Measurements from ENCODE around the gene MPC2. TPM values are rescaled to one million over a fixed set of nuclear protein-coding genes. Genes with fewer than 3 reads are reported as not detected.
A peak's percentile ranks its signal among the peaks of the same experiment; 100 is the strongest.

The MPC2 gene
- total RNA-seq, 1 experiment from 2014 or later, result 32.9 TPM

DNA sequence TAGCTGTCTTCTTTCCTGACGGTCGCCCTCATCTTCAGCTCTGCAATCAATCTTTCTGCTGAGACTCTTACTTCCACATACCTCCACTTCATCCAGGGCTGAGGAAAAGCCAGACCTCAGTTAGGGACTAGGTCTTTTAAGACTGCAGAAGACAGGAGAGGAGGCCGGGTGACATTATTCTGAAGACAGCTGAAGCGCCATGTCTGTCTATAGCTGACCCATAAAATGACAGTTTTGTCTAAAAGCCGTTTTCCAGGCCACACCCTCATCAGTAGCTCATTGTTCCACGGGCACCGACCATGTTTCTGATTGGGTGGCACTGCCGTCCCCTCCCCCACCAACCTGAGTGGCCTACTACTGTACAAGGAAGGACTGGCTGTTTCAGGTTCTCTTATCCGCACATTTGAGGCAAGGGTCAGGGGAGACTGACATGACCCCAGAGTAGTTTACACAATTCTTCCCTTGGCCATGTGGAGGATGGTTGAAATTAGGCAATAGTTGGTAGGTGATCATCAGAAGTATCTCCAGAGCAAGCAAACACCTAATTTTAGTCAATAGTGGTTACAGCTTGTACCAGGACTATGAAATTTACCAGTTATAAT, 22.9 kb downstream of the MPC2 start, which contains the start of gene ADCY10:
Gene ADCY10, minus strand, starts transcription at position 240 of the 602 bp plus-strand sequence. CDS start 8,994 bp downstream, outside the sequence.
- H3K79me1 ChIP-seq (ENCODE audit: insufficient read depth, low read depth, low read length, poor library complexity, severe bottlenecking), result no peaks in the 10 kb centered on the region
- no peak within 1 kb of the TSS for H2BK5ac ChIP-seq (ENCODE audit: insufficient read length, low read length)
- no peak within 1 kb of the TSS for H2BK12ac ChIP-seq (ENCODE audit: insufficient read length, low read depth, low read length)
- no peak within 1 kb of the TSS for H3K4ac ChIP-seq (ENCODE audit: low read depth, low read length)
- H3K4me2 ChIP-seq (ENCODE audit: insufficient read depth, insufficient read length, low read length), result no peak within 1 kb of the TSS
- no peak within 1 kb of the TSS for H3K23ac ChIP-seq (ENCODE audit: insufficient read length, low read depth, low read length)
- H3K27me3 ChIP-seq (ENCODE audit: insufficient read depth, low read length), result no peaks in the 10 kb centered on the region
- no peak within 1 kb of the TSS for H3K56ac ChIP-seq (ENCODE audit: insufficient read length, low read depth, low read length)
- H4K8ac ChIP-seq (replicated peaks; ENCODE audit: insufficient read length, low read depth, low read length), result no peak within 1 kb of the TSS
- H2BK120ac ChIP-seq (ENCODE audit: low read depth, low read length, poor library complexity, severe bottlenecking), result no peak within 1 kb of the TSS
- Mint-ChIP-seq H3K9me3 (peaks cover 13 to 18% of the 10 kb centered on the region in 2 experiments), H3K4me1 (peaks cover 18 to 22% of the 10 kb centered on the region in 2 experiments), H3K4me3 (no peak within 1 kb of the TSS), H3K27ac (peak within 1 kb of the TSS in 1 of 3 experiments; percentile 67; a peak in 1 of 7 replicates), H3K36me3 (ENCODE audit: insufficient read depth in 1 of 3, low read depth in 3 of 3) (peaks cover 6 to 19% (median 13%) of the 10 kb centered on the region in 3 experiments), H3K27me3 (ENCODE audit: low read depth) (no peaks in the 10 kb centered on the region)
- WGBS (ENCODE audit: extremely low coverage, insufficient read length, low lambda C conversion rate), result no CpG with 5 or more reads among the region's 9 CpGs
- no peak for TF ChIP-seq CTCF (conservative IDR thresholded peaks at IDR 0.05)
- H2BK15ac ChIP-seq (ENCODE audit: low read depth, low read length), result no peak within 1 kb of the TSS
- no peak within 1 kb of the TSS for H3K18ac ChIP-seq (ENCODE audit: insufficient read length, low read depth, low read length)
- no peaks in the 10 kb centered on the region for H3K23me2 ChIP-seq (ENCODE audit: insufficient read length, low read depth, low read length, poor library complexity, severe bottlenecking)
- H2AK5ac ChIP-seq (ENCODE audit: insufficient read length, low read length), result no peak within 1 kb of the TSS
- no peak within 1 kb of the TSS for H2BK20ac ChIP-seq (ENCODE audit: low read depth, low read length, poor library complexity, severe bottlenecking)
- no peak within 1 kb of the TSS for H4K91ac ChIP-seq (ENCODE audit: insufficient read length, low read depth, low read length)
- peaks cover 2% of the 10 kb centered on the region; the same call in 1 of the 2 replicates for H3K4me1 ChIP-seq (ENCODE audit: insufficient read depth, low read length)
- no peak within 1 kb of the TSS for H3T11ph ChIP-seq (ENCODE audit: low read length)
- H3K79me2 ChIP-seq (ENCODE audit: insufficient read depth, low read length), result no peaks in the 10 kb centered on the region
- H3K14ac ChIP-seq (ENCODE audit: insufficient read depth, low read length), result no peak within 1 kb of the TSS
- H3K27ac ChIP-seq (ENCODE audit: insufficient read length, low read depth, low read length), result no peak within 1 kb of the TSS
- H4K5ac ChIP-seq (ENCODE audit: insufficient read length, low read depth, low read length), result no peak within 1 kb of the TSS
- H4K20me1 ChIP-seq (ENCODE audit: control insufficient read depth, insufficient read depth, insufficient read length), result no peaks in the 10 kb centered on the region
- DNase-seq, result no peak
- no peak within 1 kb of the TSS for H2AFZ ChIP-seq (ENCODE audit: low read length)
- H3K9ac ChIP-seq (ENCODE audit: extremely low read depth, insufficient read length, low read length), result no peak within 1 kb of the TSS
- H3K9me3 ChIP-seq (ENCODE audit: control insufficient read depth, low read depth, low read length), result peaks cover 16% of the 10 kb centered on the region

Data from H9 (cell line).